WTC11 (cell line): ENCODE measurements around the gene ATP6V0B. TPM values are rescaled to one million over a fixed set of nuclear protein-coding genes. Genes with fewer than 3 reads are reported as not detected.
A peak's percentile ranks its signal among the peaks of the same experiment; 100 is the strongest.

Experiments used
- ATAC-seq: fragments of 200-7000 bp; cut with Tn5 transposase; 2 replicates; pipeline ENCODE4 v1.10.0; 2021; ENCODE audit warnings: mild to moderate bottlenecking, moderate library complexity
- CTCF ChIA-PET: fragments of 300-600 bp; sonication (Branson Sonifier 250); formaldehyde crosslinking; loops from one replicate; lab custom pipeline; 2021; ENCODE audit warnings: antibody characterized with exemption; lab: Charles Lee
- POLR2A ChIA-PET: fragments of 350-600 bp; sonication (Branson Sonifier 250); formaldehyde crosslinking; loops from one replicate; lab custom pipeline; 2021; ENCODE audit warnings: antibody characterized with exemption; lab: Charles Lee
- DNase-seq: peaks from one replicate; pipeline ENCODE4 v3.0.0; 2021; ENCODE audit warnings: low spot score
- H3K27ac Mint-ChIP-seq: 2 replicates; pipeline ENCODE4 v1.8.0; 2021; ENCODE audit warnings: mixed read lengths
- H3K27me3 Mint-ChIP-seq: 2 replicates; pipeline ENCODE4 v1.8.0; 2021; ENCODE audit warnings: low read depth, mild to moderate bottlenecking, moderate library complexity, mixed read lengths
- H3K36me3 Mint-ChIP-seq: 2 replicates; pipeline ENCODE4 v1.8.0; 2021; ENCODE audit warnings: mixed read lengths
- H3K4me1 Mint-ChIP-seq: 2 replicates; pipeline ENCODE4 v1.8.0; 2022; ENCODE audit warnings: mixed read lengths
- H3K4me3 Mint-ChIP-seq: 2 replicates; pipeline ENCODE4 v1.8.0; 2021; ENCODE audit warnings: mild to moderate bottlenecking, moderate library complexity, mixed read lengths
- H3K9me3 Mint-ChIP-seq: 2 replicates; pipeline ENCODE4 v1.8.0; 2021; ENCODE audit warnings: mixed read lengths
- ATF1 ChIP-seq: sonication (generic); formaldehyde crosslinking; IDR thresholded peaks from 2 replicates; pipeline ENCODE4 v1.8.1; 2023; ENCODE audit warnings: mild to moderate bottlenecking, moderate library complexity, missing genetic modification reagents
- CREM ChIP-seq: sonication (generic); formaldehyde crosslinking; IDR thresholded peaks from 2 replicates; pipeline ENCODE4 v1.8.1; 2022; ENCODE audit warnings: mild to moderate bottlenecking, missing genetic modification reagents, moderate library complexity
- ELF4 ChIP-seq: sonication (generic); formaldehyde crosslinking; IDR thresholded peaks from 2 replicates; pipeline ENCODE4 v1.8.1; 2022; ENCODE audit warnings: low read depth, mild to moderate bottlenecking, moderate library complexity, missing genetic modification reagents
- FOXK1 ChIP-seq: sonication (generic); formaldehyde crosslinking; IDR thresholded peaks from 2 replicates; pipeline ENCODE4 v1.8.0; 2022; ENCODE audit warnings: mild to moderate bottlenecking, moderate library complexity, missing genetic modification reagents
- GRHL2 ChIP-seq: fragments of 250-450 bp; sonication (Bioruptor Pico); IDR thresholded peaks from 2 replicates; pipeline ENCODE4 v1.8.0; 2022; ENCODE audit warnings: mild to moderate bottlenecking, moderate library complexity; ENCODE audit not compliant: insufficient replicate concordance, severe bottlenecking
- IRF2 ChIP-seq: sonication (generic); formaldehyde crosslinking; IDR thresholded peaks from 2 replicates; pipeline ENCODE4 v1.8.0; 2022; ENCODE audit warnings: low read depth, missing genetic modification reagents, borderline replicate concordance
- JAZF1 ChIP-seq: fragments of 250-450 bp; sonication (Bioruptor Pico); IDR thresholded peaks from 2 replicates; pipeline ENCODE4 v1.9.0; 2021; ENCODE audit warnings: moderate library complexity, mild to moderate bottlenecking, inconsistent platforms
- MAX ChIP-seq: sonication (generic); formaldehyde crosslinking; IDR thresholded peaks from 2 replicates; pipeline ENCODE4 v1.8.0; 2022; ENCODE audit warnings: mild to moderate bottlenecking, missing genetic modification reagents
- NFE2L1 ChIP-seq: sonication (generic); formaldehyde crosslinking; IDR thresholded peaks from 2 replicates; pipeline ENCODE4 v1.8.1; 2023; ENCODE audit warnings: missing genetic modification reagents
- NR1H2 ChIP-seq: sonication (generic); formaldehyde crosslinking; IDR thresholded peaks from 2 replicates; pipeline ENCODE4 v1.9.0; 2021; ENCODE audit warnings: mild to moderate bottlenecking, moderate library complexity, missing genetic modification reagents
- RORB ChIP-seq: fragments of 250-450 bp; sonication (Bioruptor Pico); IDR thresholded peaks from 2 replicates; pipeline ENCODE4 v1.9.0; 2021; ENCODE audit warnings: mild to moderate bottlenecking
- SMAD4 ChIP-seq: sonication (generic); formaldehyde crosslinking; IDR thresholded peaks from 2 replicates; pipeline ENCODE4 v1.8.0; 2022; ENCODE audit warnings: mild to moderate bottlenecking, missing genetic modification reagents
- SOX15 ChIP-seq: fragments of 250-450 bp; sonication (Bioruptor Pico); IDR thresholded peaks from 2 replicates; pipeline ENCODE4 v1.9.0; 2021; ENCODE audit warnings: mild to moderate bottlenecking
- SP1 ChIP-seq: sonication (generic); formaldehyde crosslinking; conservative IDR thresholded peaks from 2 replicates; pipeline ENCODE4 v1.8.1; 2022; ENCODE audit warnings: missing genetic modification reagents
- TEAD1 ChIP-seq: sonication (generic); formaldehyde crosslinking; IDR thresholded peaks from 2 replicates; pipeline ENCODE4 v1.8.0; 2022; ENCODE audit warnings: mild to moderate bottlenecking, missing genetic modification reagents
- ZNF121 ChIP-seq: sonication (generic); formaldehyde crosslinking; IDR thresholded peaks from 2 replicates; pipeline ENCODE4 v1.8.0; 2023; ENCODE audit warnings: missing genetic modification reagents
- ZNF138 ChIP-seq: sonication (generic); formaldehyde crosslinking; conservative IDR thresholded peaks from 2 replicates; pipeline ENCODE4 v1.8.1; 2022; ENCODE audit warnings: mild to moderate bottlenecking, moderate library complexity, missing genetic modification reagents
- ZNF317 ChIP-seq: sonication (generic); formaldehyde crosslinking; IDR thresholded peaks from 2 replicates; pipeline ENCODE4 v1.8.1; 2023; ENCODE audit warnings: low read depth, mild to moderate bottlenecking, moderate library complexity, missing genetic modification reagents, borderline replicate concordance
- ZNF423 ChIP-seq: fragments of 250-450 bp; sonication (Bioruptor Pico); IDR thresholded peaks from 2 replicates; pipeline ENCODE4 v2.1.2; 2022; ENCODE audit warnings: mild to moderate bottlenecking, moderate library complexity
- total RNA-seq: library from RNA; stranded (reverse); gene quantifications from 3 replicates; pipeline ENCODE4 v1.2.3, GENCODE V29; 2021
- TF ChIP-seq, protein P1 (sequence below): sonication (generic); formaldehyde crosslinking; IDR thresholded peaks from 2 replicates; pipeline ENCODE4 v1.8.1; 2022; ENCODE audit warnings: mild to moderate bottlenecking, moderate library complexity, missing genetic modification reagents
- TF ChIP-seq, protein P2 (sequence below): sonication (generic); formaldehyde crosslinking; IDR thresholded peaks from 2 replicates; pipeline ENCODE4 v1.8.0; 2022; ENCODE audit warnings: mild to moderate bottlenecking, missing genetic modification reagents
- TF ChIP-seq, protein P3 (sequence below): sonication (generic); formaldehyde crosslinking; IDR thresholded peaks from 2 replicates; pipeline ENCODE4 v1.8.1; 2023; ENCODE audit warnings: mild to moderate bottlenecking, missing genetic modification reagents, moderate library complexity
- TF ChIP-seq, protein P4 (sequence below): fragments of 250-450 bp; sonication (Bioruptor Pico); conservative IDR thresholded peaks from 2 replicates; pipeline ENCODE4 v1.9.0; 2021; ENCODE audit warnings: mild to moderate bottlenecking
- TF ChIP-seq, protein P5 (sequence below): sonication (generic); formaldehyde crosslinking; IDR thresholded peaks from 2 replicates; pipeline ENCODE4 v1.8.1; 2023; ENCODE audit warnings: mild to moderate bottlenecking, missing genetic modification reagents

The ATP6V0B gene
- total RNA-seq, 1 experiment from 2014 or later = 110 TPM

DNA sequence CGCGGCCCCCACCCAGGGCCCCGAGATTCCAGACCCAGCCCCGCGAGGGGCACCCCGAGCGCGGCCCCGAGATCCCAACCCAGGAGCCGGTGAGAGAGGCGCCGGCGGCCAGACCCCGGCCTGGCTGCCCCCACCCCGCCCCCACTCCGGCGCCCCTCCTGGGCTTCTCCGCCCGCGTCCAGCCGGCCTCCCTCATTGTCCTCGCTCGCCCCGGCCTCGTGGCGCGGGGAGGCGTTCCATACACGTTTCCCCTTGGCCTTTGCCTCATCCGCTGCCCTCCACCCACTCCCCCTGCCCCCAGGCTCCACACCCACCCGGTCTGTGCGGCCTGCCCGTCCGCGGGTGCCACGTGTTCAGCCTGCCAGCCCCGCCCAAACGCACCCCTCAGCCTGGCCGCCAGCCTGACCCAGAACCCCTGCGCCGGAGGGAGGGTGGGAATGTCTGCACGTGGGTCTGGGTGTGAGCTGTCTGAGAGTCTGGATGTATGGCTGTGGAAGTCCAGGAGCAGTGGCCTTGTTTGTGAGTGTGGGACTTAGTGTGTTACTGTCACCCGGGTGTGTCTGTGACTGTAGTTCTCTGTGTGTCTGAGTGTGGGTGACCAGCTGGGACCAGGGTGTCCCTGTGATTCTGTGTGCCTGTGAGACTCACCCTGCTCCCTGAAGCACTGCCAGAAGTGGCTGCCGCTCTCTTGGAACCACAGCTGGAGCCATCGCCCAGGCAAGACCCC is 4.9 kb downstream of the ATP6V0B start (continued):
- TF ChIP-seq, protein P1, sequence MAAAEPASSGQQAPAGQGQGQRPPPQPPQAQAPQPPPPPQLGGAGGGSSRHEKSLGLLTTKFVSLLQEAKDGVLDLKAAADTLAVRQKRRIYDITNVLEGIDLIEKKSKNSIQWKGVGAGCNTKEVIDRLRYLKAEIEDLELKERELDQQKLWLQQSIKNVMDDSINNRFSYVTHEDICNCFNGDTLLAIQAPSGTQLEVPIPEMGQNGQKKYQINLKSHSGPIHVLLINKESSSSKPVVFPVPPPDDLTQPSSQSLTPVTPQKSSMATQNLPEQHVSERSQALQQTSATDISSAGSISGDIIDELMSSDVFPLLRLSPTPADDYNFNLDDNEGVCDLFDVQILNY = no peak
- no peak for TF ChIP-seq NR1H2 (CRISPR knock-in tag)
- no peak for TF ChIP-seq ZNF121 (CRISPR knock-in tag)
- no peak for TF ChIP-seq SMAD4 (CRISPR knock-in tag)
- no peak for TF ChIP-seq JAZF1 (CRISPR knock-in tag)
- TF ChIP-seq, all 79 proteins: peak for 10

GRCh38 chr1:43980255-43981134 is 5.7 kb downstream of the ATP6V0B start:
- no peaks in the 10 kb centered on the region for H3K9me3 Mint-ChIP-seq
- no peak overlapping the region for H3K27ac Mint-ChIP-seq
- CTCF ChIA-PET = interaction anchor here (1.1 kb wide), 1 partner anchor 12 kb away, joined by 4 read pairs; no protein-coding TSS in a partner anchor
- TF ChIP-seq, protein P2, sequence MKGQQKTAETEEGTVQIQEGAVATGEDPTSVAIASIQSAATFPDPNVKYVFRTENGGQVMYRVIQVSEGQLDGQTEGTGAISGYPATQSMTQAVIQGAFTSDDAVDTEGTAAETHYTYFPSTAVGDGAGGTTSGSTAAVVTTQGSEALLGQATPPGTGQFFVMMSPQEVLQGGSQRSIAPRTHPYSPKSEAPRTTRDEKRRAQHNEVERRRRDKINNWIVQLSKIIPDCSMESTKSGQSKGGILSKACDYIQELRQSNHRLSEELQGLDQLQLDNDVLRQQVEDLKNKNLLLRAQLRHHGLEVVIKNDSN (CRISPR knock-in tag) = no peak
- TF ChIP-seq SP1 (CRISPR knock-in tag) = no peak
- no peak for TF ChIP-seq SOX15 (CRISPR knock-in tag)
- TF ChIP-seq NFE2L1 (CRISPR knock-in tag) = 0 out of 2 replicates have a peak, but pooled peaks have one; percentile 18
- TF ChIP-seq, protein P3, sequence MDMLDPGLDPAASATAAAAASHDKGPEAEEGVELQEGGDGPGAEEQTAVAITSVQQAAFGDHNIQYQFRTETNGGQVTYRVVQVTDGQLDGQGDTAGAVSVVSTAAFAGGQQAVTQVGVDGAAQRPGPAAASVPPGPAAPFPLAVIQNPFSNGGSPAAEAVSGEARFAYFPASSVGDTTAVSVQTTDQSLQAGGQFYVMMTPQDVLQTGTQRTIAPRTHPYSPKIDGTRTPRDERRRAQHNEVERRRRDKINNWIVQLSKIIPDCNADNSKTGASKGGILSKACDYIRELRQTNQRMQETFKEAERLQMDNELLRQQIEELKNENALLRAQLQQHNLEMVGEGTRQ (CRISPR knock-in tag) = no peak
- TF ChIP-seq, all 79 proteins: peak for 1
- Mint-ChIP-seq H3K4me1 (peaks cover 31% of the 10 kb centered on the region), H3K4me3 (peak overlapping the region; percentile 84), H3K36me3 (peaks cover 27% of the 10 kb centered on the region), H3K27me3 (no peaks in the 10 kb centered on the region; the same call in 1 of the 2 replicates)
- no peak for ATAC-seq
- no peak for DNase-seq
- POLR2A ChIA-PET = interaction anchor here (0.6 kb wide), 1 partner anchor 8 kb away, joined by 3 read pairs; no protein-coding TSS in a partner anchor

DNA sequence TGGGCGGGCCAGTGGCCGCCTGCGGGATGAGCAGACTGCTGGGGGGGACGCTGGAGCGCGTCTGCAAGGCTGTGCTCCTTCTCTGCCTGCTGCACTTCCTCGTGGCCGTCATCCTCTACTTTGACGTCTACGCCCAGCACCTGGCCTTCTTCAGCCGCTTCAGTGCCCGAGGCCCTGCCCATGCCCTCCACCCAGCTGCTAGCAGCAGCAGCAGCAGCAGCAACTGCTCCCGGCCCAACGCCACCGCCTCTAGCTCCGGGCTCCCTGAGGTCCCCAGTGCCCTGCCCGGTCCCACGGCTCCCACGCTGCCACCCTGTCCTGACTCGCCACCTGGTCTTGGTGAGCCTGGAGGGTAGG is 6.4 kb downstream of the ATP6V0B start:
- H3K9me3 Mint-ChIP-seq = no peaks in the 10 kb centered on the region
- no peak overlapping the region; the same call in 1 of the 2 replicates for H3K4me3 Mint-ChIP-seq
- ATAC-seq = no peak
- H3K4me1 Mint-ChIP-seq = peaks cover 27% of the 10 kb centered on the region
- peaks cover 29% of the 10 kb centered on the region for H3K36me3 Mint-ChIP-seq
- CTCF ChIA-PET = no interaction called here
- no peaks in the 10 kb centered on the region; the same call in 1 of the 2 replicates for H3K27me3 Mint-ChIP-seq
- no peak for DNase-seq
- H3K27ac Mint-ChIP-seq = no peak overlapping the region
- no peak for TF ChIP-seq IRF2
- TF ChIP-seq ELF4 (CRISPR knock-in tag) = no peak
- no peak for TF ChIP-seq GRHL2 (CRISPR knock-in tag)
- no peak for TF ChIP-seq SOX15 (CRISPR knock-in tag)
- TF ChIP-seq ATF1 (CRISPR knock-in tag) = no peak
- TF ChIP-seq MAX = no peak
- POLR2A ChIA-PET = no interaction called here

GRCh38 chr1:43981636-43982035 is 6.9 kb downstream of the ATP6V0B start:
- DNase-seq (no peak), ATAC-seq (no peak)
- Mint-ChIP-seq H3K9me3 (no peaks in the 10 kb centered on the region), H3K36me3 (peaks cover 24% of the 10 kb centered on the region), H3K4me3 (no peak overlapping the region), H3K27ac (no peak overlapping the region), H3K4me1 (peaks cover 24% of the 10 kb centered on the region), H3K27me3 (no peaks in the 10 kb centered on the region; the same call in 1 of the 2 replicates)
- CTCF ChIA-PET = no interaction called here
- POLR2A ChIA-PET = no interaction called here
- TF ChIP-seq ZNF138 (CRISPR knock-in tag) (no peak), ZNF423 (CRISPR knock-in tag) (no peak), RORB (CRISPR knock-in tag) (no peak), ZNF317 (CRISPR knock-in tag) (no peak), TEAD1 (no peak), FOXK1 (no peak), CREM (no peak)
- TF ChIP-seq, protein P4, sequence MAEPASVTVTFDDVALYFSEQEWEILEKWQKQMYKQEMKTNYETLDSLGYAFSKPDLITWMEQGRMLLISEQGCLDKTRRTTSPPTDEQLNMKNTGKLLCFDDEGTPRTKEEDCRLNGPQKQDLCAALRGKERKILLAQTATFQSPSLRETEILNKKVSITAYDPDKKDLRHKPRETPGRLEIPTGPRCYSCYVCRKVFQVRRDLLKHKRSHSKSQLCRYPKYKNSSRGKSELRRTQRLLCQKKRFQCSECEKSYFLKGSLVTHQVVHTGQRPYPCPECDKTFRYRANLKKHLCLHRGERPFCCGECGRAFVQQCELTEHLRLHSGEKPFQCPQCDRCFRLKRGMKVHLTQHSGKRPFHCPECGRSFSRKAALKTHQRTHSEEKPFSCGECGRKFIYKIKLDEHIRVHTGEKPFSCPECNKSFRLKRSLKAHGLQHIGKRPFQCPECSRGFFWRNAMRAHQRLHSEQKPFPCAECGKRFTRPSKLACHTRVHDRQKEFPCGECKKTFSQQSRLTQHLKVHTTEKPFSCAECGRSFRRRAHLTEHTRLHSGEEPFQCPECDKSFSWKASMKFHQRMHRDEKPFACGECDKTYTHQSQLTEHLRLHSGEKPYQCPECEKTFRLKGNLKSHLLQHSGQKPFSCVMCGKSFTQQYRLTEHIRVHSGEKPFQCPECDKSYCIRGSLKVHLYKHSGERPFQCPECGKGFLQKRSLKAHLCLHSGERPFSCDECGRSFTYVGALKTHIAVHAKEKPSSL (CRISPR knock-in tag) = no peak
- TF ChIP-seq, protein P5, sequence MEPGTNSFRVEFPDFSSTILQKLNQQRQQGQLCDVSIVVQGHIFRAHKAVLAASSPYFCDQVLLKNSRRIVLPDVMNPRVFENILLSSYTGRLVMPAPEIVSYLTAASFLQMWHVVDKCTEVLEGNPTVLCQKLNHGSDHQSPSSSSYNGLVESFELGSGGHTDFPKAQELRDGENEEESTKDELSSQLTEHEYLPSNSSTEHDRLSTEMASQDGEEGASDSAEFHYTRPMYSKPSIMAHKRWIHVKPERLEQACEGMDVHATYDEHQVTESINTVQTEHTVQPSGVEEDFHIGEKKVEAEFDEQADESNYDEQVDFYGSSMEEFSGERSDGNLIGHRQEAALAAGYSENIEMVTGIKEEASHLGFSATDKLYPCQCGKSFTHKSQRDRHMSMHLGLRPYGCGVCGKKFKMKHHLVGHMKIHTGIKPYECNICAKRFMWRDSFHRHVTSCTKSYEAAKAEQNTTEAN (CRISPR knock-in tag) = no peak
